Spleen (tissue), 11 donors: ENCODE data around the gene TTLL11. TPM values are rescaled to one million over a fixed set of nuclear protein-coding genes. Genes with fewer than 3 reads are reported as not detected.

Experiments used
- DNase-seq: peaks from one replicate; pipeline ENCODE4 v3.0.0-alpha.2; 2020
- H3K27ac ChIP-seq, 8 donors: fragments of 200-600 bp; sonication (generic) in 7 of 8; 1 replicate in 4 of 8; 2 replicates in 4 of 8; pipeline versions ENCODE4 v1.5.0 to v1.8.0; 2016 to 2021; ENCODE audit warnings: inconsistent platforms in 4 of 8, mild to moderate bottlenecking in 4 of 8, moderate library complexity in 1 of 8
- H3K27me3 ChIP-seq, 7 donors: fragments of 200-600 bp; sonication (generic) in 6 of 7; replicated peaks in 1 of 7; 1 replicate in 4 of 7; 2 replicates in 3 of 7; pipeline versions ENCODE4 v1.5.0 to v1.8.0; 2016 to 2021; ENCODE audit warnings: inconsistent platforms in 3 of 7, mild to moderate bottlenecking in 1 of 7
- H3K36me3 ChIP-seq, 6 donors: fragments of 200-600 bp; sonication (generic) in 5 of 6; 1 replicate in 4 of 6; 2 replicates in 2 of 6; pipeline versions ENCODE4 v1.5.0 to v1.8.0; 2016 to 2021; ENCODE audit warnings: inconsistent platforms in 2 of 6
- H3K4me1 ChIP-seq, 6 donors: fragments of 200-600 bp; sonication (generic) in 5 of 6; 1 replicate in 3 of 6; 2 replicates in 3 of 6; pipeline versions ENCODE4 v1.5.0 to v1.8.0; 2016 to 2021; ENCODE audit warnings: inconsistent platforms in 3 of 6
- H3K4me3 ChIP-seq, 8 donors: fragments of 200-600 bp; sonication (generic) in 7 of 8; 1 replicate in 4 of 8; 2 replicates in 4 of 8; pipeline versions ENCODE4 v1.5.0 to v1.8.0; 2016 to 2021; ENCODE audit warnings: inconsistent platforms in 4 of 8, mild to moderate bottlenecking in 4 of 8, moderate library complexity in 2 of 8
- H3K9me3 ChIP-seq, 8 donors: fragments of 200-600 bp; sonication (generic) in 7 of 8; 1 replicate in 4 of 8; 2 replicates in 4 of 8; pipeline versions ENCODE4 v1.5.0 to v1.8.0; 2016 to 2021; ENCODE audit warnings: inconsistent platforms in 4 of 8
- POLR2A ChIP-seq, 3 donors: fragments of 450-650 bp; IDR thresholded peaks; one replicate each; pipeline ENCODE4 v1.5.1; 2017; ENCODE audit warnings: antibody characterized with exemption in 3 of 3, mild to moderate bottlenecking in 1 of 3
- POLR2AphosphoS5 ChIP-seq, 3 donors: sonication (generic); formaldehyde crosslinking; IDR thresholded peaks; one replicate each; pipeline ENCODE4 v1.5.1; 2017; ENCODE audit warnings: antibody characterized with exemption in 3 of 3
- WGBS, 5 donors: extraction: QIAGEN DNeasy Blood & Tissue Kit in 3 of 5; methylation state at CpG; one replicate each; pipeline versions ENCODE4 v1.1.5 to v1.1.7; 2013 to 2018; 5-methylcytosine and 5-hydroxymethylcytosine counted together
- intact Hi-C: fragments of 100-400 bp; cut with DNase I; formaldehyde crosslinking; loops from one replicate; pipeline ENCODE4 v1.15.0; 2023; ENCODE audit warnings: low total_unique reads
- polyA plus RNA-seq, 3 donors: library from polyadenylated mRNA; stranded (reverse); fragments of 200-250 nt; gene quantifications; one replicate each; pipeline ENCODE4 v1.2.1, GENCODE V29; 2013
- total RNA-seq, 7 donors: library from RNA; depleted of rRNA in 3 of 7; stranded (reverse); fragments of >200 nt in 3 of 7; fragmentation: NEBNext Ultra II Directional in 4 of 7; extraction: Animal tissue kit (Norgen Biotek cat#: 25700) in 4 of 7; gene quantifications; one replicate each; pipeline versions ENCODE4 v1.1.0 to v1.2.1, GENCODE V29; 2016 to 2021
- TF ChIP-seq, protein P1 (sequence below), 11 experiments: fragments of 200-600 bp in 7 of 11; fragments of 450-650 bp in 4 of 11; sonication (generic) in 4 of 11; IDR thresholded peaks in 8 of 11; conservative IDR thresholded peaks in 3 of 11; 1 replicate in 7 of 11; 2 replicates in 4 of 11; pipeline versions ENCODE4 v1.4.0 to v1.8.0; 2016 to 2021; ENCODE audit warnings: antibody characterized with exemption in 11 of 11, inconsistent platforms in 4 of 11, mild to moderate bottlenecking in 1 of 11
- donor health status: healthy with polysubstance abuse.
- donor health status: DM: no; HTN: no; CAD: no; lungs with moderate emphysema.
- donor health status: DM: no; HTN: no; CAD: no.
- donor health status: Bipolar disorder and iron deficiency.
- donor health status: healthy.
- donor health status: DM: no; HTN: no; CAD: no.
- donor health status: DM: yes; HTN: yes; CAD: no.

TTLL11 gene
- total and polyA plus RNA-seq, 10 donors, result 1.6 to 12.8 (median 7.3) TPM

- H3K27ac ChIP-seq, result no peak overlapping the region
- 76 to 93% (median 84%) methylated on average over 7 of the region's 7 CpGs for WGBS, 5 donors
- H3K4me1 ChIP-seq, result no peaks in the 10 kb centered on the region
- H3K27me3 ChIP-seq, result no peaks in the 10 kb centered on the region
- no peak overlapping the region for H3K4me3 ChIP-seq
- TF ChIP-seq POLR2AphosphoS5 (IDR thresholded peaks at IDR 0.05) (no peak), POLR2A (IDR thresholded peaks at IDR 0.05) (no peak)
- TF ChIP-seq, protein P1, sequence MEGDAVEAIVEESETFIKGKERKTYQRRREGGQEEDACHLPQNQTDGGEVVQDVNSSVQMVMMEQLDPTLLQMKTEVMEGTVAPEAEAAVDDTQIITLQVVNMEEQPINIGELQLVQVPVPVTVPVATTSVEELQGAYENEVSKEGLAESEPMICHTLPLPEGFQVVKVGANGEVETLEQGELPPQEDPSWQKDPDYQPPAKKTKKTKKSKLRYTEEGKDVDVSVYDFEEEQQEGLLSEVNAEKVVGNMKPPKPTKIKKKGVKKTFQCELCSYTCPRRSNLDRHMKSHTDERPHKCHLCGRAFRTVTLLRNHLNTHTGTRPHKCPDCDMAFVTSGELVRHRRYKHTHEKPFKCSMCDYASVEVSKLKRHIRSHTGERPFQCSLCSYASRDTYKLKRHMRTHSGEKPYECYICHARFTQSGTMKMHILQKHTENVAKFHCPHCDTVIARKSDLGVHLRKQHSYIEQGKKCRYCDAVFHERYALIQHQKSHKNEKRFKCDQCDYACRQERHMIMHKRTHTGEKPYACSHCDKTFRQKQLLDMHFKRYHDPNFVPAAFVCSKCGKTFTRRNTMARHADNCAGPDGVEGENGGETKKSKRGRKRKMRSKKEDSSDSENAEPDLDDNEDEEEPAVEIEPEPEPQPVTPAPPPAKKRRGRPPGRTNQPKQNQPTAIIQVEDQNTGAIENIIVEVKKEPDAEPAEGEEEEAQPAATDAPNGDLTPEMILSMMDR (IDR thresholded peaks at IDR 0.05 in 8 of 11, conservative IDR thresholded peaks at IDR 0.05 in 3 of 11), result no peak
- DNase-seq, result no peak
- intact Hi-C loops, result no loop called here
- no peaks in the 10 kb centered on the region for H3K36me3 ChIP-seq
- H3K9me3 ChIP-seq, result peaks cover 0 to 19% (median 15%) of the 10 kb centered on the region in 8 donors
Observed at GRCh38 chr9:122107291-122107805, 14.2 kb upstream of the TTLL11 start.

DNA sequence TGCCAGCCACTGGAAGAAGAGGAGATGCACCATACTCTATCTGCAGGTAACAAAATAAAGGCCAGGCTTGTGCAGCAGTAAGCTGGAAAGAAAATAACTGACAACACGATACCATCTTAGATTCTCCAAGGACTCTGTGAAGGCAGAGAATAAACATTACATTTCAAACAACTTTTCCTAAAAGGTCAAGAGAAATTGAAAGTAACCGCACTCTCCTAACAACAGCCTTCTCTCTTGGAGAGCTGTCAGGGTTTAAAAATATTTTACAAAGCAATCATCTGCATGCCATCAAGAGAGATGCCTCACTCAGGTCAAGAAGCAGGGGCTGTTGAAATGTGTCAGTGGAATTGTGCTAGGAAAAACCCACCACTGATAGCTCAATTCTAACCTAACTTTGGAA, 13.5 kb upstream of the TTLL11 start:
- H3K4me1 ChIP-seq, result no peaks in the 10 kb centered on the region
- peaks cover 0 to 19% (median 15%) of the 10 kb centered on the region in 8 donors for H3K9me3 ChIP-seq
- no peak for DNase-seq
- TF ChIP-seq, protein P1 (IDR thresholded peaks at IDR 0.05 in 8 of 11, conservative IDR thresholded peaks at IDR 0.05 in 3 of 11), result no peak
- TF ChIP-seq POLR2AphosphoS5 (IDR thresholded peaks at IDR 0.05) (no peak), POLR2A (IDR thresholded peaks at IDR 0.05) (no peak)
- H3K4me3 ChIP-seq, result no peak overlapping the region
- H3K27ac ChIP-seq, result no peak overlapping the region
- H3K27me3 ChIP-seq, result no peaks in the 10 kb centered on the region
- intact Hi-C loops, result no loop called here
- 38 to 75% (median 69%) methylated on average over 2 of the region's 2 CpGs for WGBS, 5 donors
- H3K36me3 ChIP-seq, result no peaks in the 10 kb centered on the region

GRCh38 chr9:122103985-122104384, 10.9 kb upstream of the TTLL11 start:
- Histone ChIP-seq H3K27me3 (peaks cover 0 to 2% (median 0%) of the 10 kb centered on the region in 7 donors), H3K27ac (no peak overlapping the region), H3K9me3 (peaks cover 0 to 19% (median 15%) of the 10 kb centered on the region in 8 donors), H3K4me3 (no peak overlapping the region), H3K4me1 (peaks cover 0 to 10% (median 6%) of the 10 kb centered on the region in 6 donors), H3K36me3 (no peaks in the 10 kb centered on the region)
- intact Hi-C loops, result no loop called here
- no peak for TF ChIP-seq POLR2A (IDR thresholded peaks at IDR 0.05)
- no peak for TF ChIP-seq POLR2AphosphoS5 (IDR thresholded peaks at IDR 0.05)
- TF ChIP-seq, protein P1 (IDR thresholded peaks at IDR 0.05 in 8 of 11, conservative IDR thresholded peaks at IDR 0.05 in 3 of 11), result no peak
- no peak for DNase-seq
- 90 to 100% (median 95%) methylated on average over 1 of the region's 1 CpG for WGBS, 5 donors

- no peak overlapping the region for H3K27ac ChIP-seq
- H3K4me1 ChIP-seq, result peaks cover 0 to 24% (median 6%) of the 10 kb centered on the region in 6 donors
- 85 to 98% (median 91%) methylated on average over 2 of the region's 2 CpGs for WGBS, 5 donors
- H3K27me3 ChIP-seq, result peaks cover 0 to 9% (median 0%) of the 10 kb centered on the region in 7 donors
- no peak for TF ChIP-seq POLR2AphosphoS5 (IDR thresholded peaks at IDR 0.05)
- TF ChIP-seq POLR2A (IDR thresholded peaks at IDR 0.05), result no peak
- TF ChIP-seq, protein P1 (IDR thresholded peaks at IDR 0.05 in 8 of 11, conservative IDR thresholded peaks at IDR 0.05 in 3 of 11), result no peak
- no peaks in the 10 kb centered on the region for H3K36me3 ChIP-seq
- no peak for DNase-seq
- intact Hi-C loops, result no loop called here
- peaks cover 0 to 19% (median 15%) of the 10 kb centered on the region in 8 donors for H3K9me3 ChIP-seq
- H3K4me3 ChIP-seq, result no peak overlapping the region
Observed at GRCh38 chr9:122102156-122102555, 9.0 kb upstream of the TTLL11 start.
